Measurements from ENCODE around the gene CACNA2D3.

DNA sequence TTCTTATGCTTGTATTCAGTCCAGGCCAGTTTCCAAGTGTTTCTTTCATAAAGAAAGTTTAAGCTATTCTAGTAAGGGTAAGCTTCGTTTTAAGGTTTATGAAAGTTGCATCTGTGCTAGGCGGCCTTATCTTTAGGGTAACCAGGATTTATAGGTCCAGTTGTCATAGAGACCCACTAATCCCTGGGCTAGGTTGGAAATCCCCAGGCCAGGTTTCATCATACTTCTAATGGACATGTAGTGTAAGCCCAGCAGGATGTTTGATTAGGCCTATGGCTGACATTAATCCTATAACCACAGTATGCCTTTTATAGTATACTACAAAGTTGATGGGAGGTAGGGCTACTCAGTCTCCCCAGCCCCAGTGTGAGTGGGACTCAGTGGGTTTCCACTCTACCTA is 312.4 kb downstream of the CACNA2D3 start:
- no peak for TF ChIP-seq PAX5 (IDR thresholded peaks at IDR 0.05; ENCODE audit: insufficient read depth, low read length, severe bottlenecking)
- TF ChIP-seq POLR2A (IDR thresholded peaks at IDR 0.05; ENCODE audit: low read depth, low read length): no peak
- TF ChIP-seq POLR2AphosphoS5 (IDR thresholded peaks at IDR 0.05; ENCODE audit: low read depth, low read length): no peak

Data from GM12891 (cell line).